Coronary artery (tissue), 2 donors: ENCODE data around the gene MMP1.

Experiments used
- DNase-seq: peaks from one replicate; pipeline ENCODE4 v3.0.0-alpha.2; 2017; ENCODE audit warnings: low spot score
- H3K27ac ChIP-seq, 2 donors: fragments of 200-600 bp; sonication (generic); one replicate each; pipeline ENCODE4 v1.5.1; 2016 to 2019
- H3K4me3 ChIP-seq: fragments of 200-600 bp; sonication (generic); 2 replicates; pipeline ENCODE4 v1.5.1; 2016; ENCODE audit warnings: mild to moderate bottlenecking, moderate library complexity
- CTCF ChIP-seq: fragments of 200-600 bp; sonication (generic); IDR thresholded peaks from one replicate; pipeline ENCODE4 v1.5.1; 2019; ENCODE audit warnings: antibody characterized with exemption

MMP1 gene

GRCh38 chr11:102829316-102830000, 31.5 kb upstream of the MMP1 start:
- TF ChIP-seq CTCF: no peak
- no peak overlapping the region for H3K4me3 ChIP-seq
- no peak for DNase-seq
- H3K27ac ChIP-seq: no peak overlapping the region

GRCh38 chr11:102824556-102824955, 26.6 kb upstream of the MMP1 start:
- Histone ChIP-seq H3K4me3 (no peak overlapping the region), H3K27ac (no peak overlapping the region)
- TF ChIP-seq CTCF: no peak
- no peak for DNase-seq

GRCh38 chr11:102819491-102819890, 21.5 kb upstream of the MMP1 start:
- no peak overlapping the region for H3K27ac ChIP-seq
- no peak for DNase-seq
- TF ChIP-seq CTCF: no peak

GRCh38 chr11:102813484-102813883, 15.5 kb upstream of the MMP1 start:
- no peak for DNase-seq
- no peak overlapping the region for H3K27ac ChIP-seq
- TF ChIP-seq CTCF: no peak
- no peak overlapping the region for H3K4me3 ChIP-seq

More at GRCh38 chr11:102819491-102819890, 21.5 kb upstream of the MMP1 start:
- no peak overlapping the region for H3K4me3 ChIP-seq

- TF ChIP-seq CTCF: no peak
- Histone ChIP-seq H3K27ac (no peak overlapping the region), H3K4me3 (no peak overlapping the region)
- DNase-seq: no peak
These were observed 14.2 kb upstream of the MMP1 start for GRCh38 chr11:102812188-102812587.

GRCh38 chr11:102810950-102811660, 13.1 kb upstream of the MMP1 start:
- TF ChIP-seq CTCF: no peak
- H3K4me3 ChIP-seq: no peak overlapping the region
- no peak for DNase-seq

GRCh38 chr11:102809971-102810370, 12.0 kb upstream of the MMP1 start:
- Histone ChIP-seq H3K27ac (no peak overlapping the region), H3K4me3 (no peak overlapping the region)
- no peak for TF ChIP-seq CTCF
- no peak for DNase-seq

More at GRCh38 chr11:102810950-102811660, 13.1 kb upstream of the MMP1 start:
- no peak overlapping the region for H3K27ac ChIP-seq
